GM19467 (cell line): ENCODE measurements around the gene MAGEB17.
"Not testable (repeated sequence)": the region's sequence is repeated elsewhere in the genome, so short reads cannot be mapped to it uniquely, and the experiment has no call there.

Source experiments
- ATAC-seq: cut with Tn5 transposase; IDR thresholded peaks from one replicate; pipeline ENCODE4 v1.9.1; 2021; ENCODE audit warnings: mild to moderate bottlenecking, moderate library complexity; ENCODE audit not compliant: unreplicated experiment

MAGEB17 gene

GRCh38 chrX:16155581-16156096, 11.6 kb upstream of the MAGEB17 start:
- ATAC-seq = no peak

GRCh38 chrX:16156692-16157331, 10.5 kb upstream of the MAGEB17 start:
- ATAC-seq = no peak

- no peak for ATAC-seq
Measured at GRCh38 chrX:16160729-16161128, 6.6 kb upstream of the MAGEB17 start.

GRCh38 chrX:16161173-16161572, 6.1 kb upstream of the MAGEB17 start:
- not testable (repeated sequence) for ATAC-seq

- no peak for ATAC-seq
Measured at GRCh38 chrX:16162391-16162790, 4.9 kb upstream of the MAGEB17 start.

GRCh38 chrX:16164748-16165147, 2.5 kb upstream of the MAGEB17 start:
- ATAC-seq = no peak

GRCh38 chrX:16171039-16171438, 3.8 kb downstream of the MAGEB17 start:
- ATAC-seq = no peak

- ATAC-seq = no peak
Measured at GRCh38 chrX:16171944-16172343, 4.7 kb downstream of the MAGEB17 start.

GRCh38 chrX:16172391-16172790, 5.1 kb downstream of the MAGEB17 start:
- ATAC-seq = no peak

GRCh38 chrX:16175329-16176061, 8.2 kb downstream of the MAGEB17 start:
- ATAC-seq = no peak

GRCh38 chrX:16177260-16177659, 10.0 kb downstream of the MAGEB17 start:
- ATAC-seq = no peak

- ATAC-seq = not testable (repeated sequence)
Measured at GRCh38 chrX:16183843-16184242, 16.6 kb downstream of the MAGEB17 start.

- peak; percentile 95 for ATAC-seq
Measured at GRCh38 chrX:16185725-16186136, 18.4 kb downstream of the MAGEB17 start.

- no peak for ATAC-seq
Measured at GRCh38 chrX:16186380-16187007, 19.2 kb downstream of the MAGEB17 start.

- ATAC-seq = no peak
Measured at GRCh38 chrX:16187024-16187760, 19.9 kb downstream of the MAGEB17 start.

- no peak for ATAC-seq
Measured at GRCh38 chrX:16188687-16189086, 21.4 kb downstream of the MAGEB17 start.

GRCh38 chrX:16191605-16192004, 24.3 kb downstream of the MAGEB17 start:
- no peak for ATAC-seq

GRCh38 chrX:16196829-16197228, 29.5 kb downstream of the MAGEB17 start:
- no peak for ATAC-seq

GRCh38 chrX:16199343-16199742, 32.1 kb downstream of the MAGEB17 start:
- ATAC-seq = no peak

- no peak for ATAC-seq
Measured at GRCh38 chrX:16202943-16203342, 35.7 kb downstream of the MAGEB17 start.

GRCh38 chrX:16204538-16204937, 37.3 kb downstream of the MAGEB17 start:
- no peak for ATAC-seq
